ENCODE data around the gene CROCC2.
A peak's percentile ranks its signal among the peaks of the same experiment; 100 is the strongest.

The CROCC2 gene

GRCh38 chr2:240893363-240893844, 12.7 kb upstream of the CROCC2 start:
- DNase-seq, result peak; percentile 86

DNA sequence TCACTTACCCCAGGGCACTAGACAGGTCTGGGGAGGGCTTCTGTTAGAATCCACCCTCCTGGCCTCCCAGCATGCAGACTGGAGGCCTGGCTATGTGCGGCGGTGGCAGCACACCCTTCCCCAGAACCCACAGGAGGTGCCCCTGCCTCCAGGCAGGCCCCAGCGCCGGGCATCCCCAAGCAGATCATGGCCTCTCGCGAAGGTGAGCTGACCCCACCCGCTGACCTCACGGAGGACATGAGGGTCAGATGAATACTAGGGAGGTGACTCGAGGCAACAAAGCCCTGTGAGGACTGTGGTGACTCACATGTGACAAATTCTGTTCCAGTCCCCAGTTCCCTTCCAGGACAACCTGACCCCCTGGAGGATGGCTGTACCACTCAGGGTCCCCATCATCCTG, 12.1 kb upstream of the CROCC2 start:
- no peak for DNase-seq

DNA sequence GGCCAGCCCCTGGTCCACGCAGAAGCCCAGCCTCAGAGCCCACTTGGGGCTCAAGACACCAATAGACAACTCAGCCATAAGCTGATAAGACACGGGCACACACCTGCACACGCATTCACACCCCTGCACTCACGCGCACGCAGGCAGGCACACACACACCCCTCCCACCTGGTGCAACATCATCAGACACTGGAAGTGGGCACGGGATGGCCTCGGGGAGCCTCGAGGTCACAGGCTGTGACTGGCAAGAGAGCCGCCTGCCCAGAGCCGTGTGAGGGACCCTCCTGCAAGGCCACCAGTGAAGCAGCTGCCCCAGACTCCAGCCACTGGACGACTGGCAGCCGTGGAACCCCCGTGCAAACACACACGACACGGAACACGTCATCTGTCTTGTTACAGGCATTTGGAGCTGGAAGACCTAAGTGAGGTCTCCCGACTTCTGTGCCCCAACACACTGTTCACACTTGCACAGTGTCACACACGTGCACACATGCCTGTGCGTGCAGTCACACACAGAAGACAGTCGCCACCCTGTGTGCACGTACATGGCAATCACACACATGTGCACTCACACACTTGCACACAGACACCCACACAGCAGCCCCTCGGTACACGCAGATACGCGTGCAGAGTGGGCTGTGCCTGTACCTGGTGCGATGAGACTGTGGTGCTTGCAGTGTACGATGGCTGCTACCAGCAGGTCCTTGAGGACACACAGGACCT, 11.1 kb upstream of the CROCC2 start:
- no peak for DNase-seq

DNA sequence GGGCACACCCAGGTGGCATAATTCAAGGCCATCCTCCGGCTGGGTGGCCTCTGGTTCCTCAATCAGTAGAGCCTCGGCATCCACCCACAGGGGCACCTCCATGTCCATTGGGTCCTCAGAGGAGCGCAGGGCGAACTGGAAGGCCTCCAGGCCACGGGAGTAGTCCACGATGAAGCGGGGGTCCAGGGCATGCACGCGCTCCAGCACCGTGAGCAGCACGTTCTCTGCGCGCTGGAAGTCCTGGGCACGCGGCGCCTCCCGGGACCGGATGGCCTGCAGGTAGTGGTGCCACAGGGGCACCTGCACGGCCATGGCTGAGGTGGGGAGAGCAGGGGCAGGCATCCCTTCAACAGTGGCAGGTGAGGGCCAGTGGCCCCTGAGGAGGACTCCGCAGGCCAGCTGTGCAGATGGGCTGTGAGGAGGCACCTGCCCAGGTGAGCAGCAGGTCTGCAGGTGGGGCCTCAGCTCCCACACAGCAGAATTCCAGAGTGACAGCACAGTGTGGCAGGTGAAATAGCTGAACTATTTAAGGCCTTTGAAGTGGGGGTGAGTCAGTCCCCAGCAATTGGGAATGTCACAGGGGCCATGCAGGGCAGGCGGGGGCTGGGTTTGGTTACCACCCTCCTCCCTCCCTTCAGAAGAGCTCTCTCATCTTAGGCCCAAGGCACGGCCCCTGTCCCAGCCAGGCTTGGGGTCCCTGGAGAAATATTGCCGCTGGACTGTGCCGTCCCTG, 10.3 kb upstream of the CROCC2 start, which contains the start of gene MAB21L4:
Gene MAB21L4, minus strand, starts transcription at position 501 of the 733 bp plus-strand sequence. Its CDS starts 159 bp downstream, at position 342.
- no peak for DNase-seq

DNA sequence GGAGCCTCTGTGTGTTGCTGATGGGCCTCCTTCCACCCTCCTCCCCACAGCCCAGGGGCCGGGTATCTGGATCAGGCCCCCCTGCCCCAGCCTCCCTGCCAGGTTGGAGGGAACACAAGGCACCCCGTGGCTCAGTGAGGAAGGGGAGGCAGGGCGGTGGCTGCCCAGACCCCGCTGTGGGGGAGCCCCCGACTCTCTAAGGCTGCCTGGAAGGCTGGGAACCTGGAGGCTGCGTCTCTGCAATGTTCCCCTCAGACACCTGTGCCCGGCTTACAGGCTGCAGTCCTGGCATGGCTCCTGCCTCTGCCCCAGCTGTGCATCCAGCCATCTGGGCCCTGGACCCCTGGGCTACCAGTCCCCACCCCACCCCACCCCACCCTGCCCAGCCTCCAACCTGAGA, 9.7 kb upstream of the CROCC2 start:
- no peak for DNase-seq

- no peak for DNase-seq
Measured at GRCh38 chr2:240896871-240897692, 9.1 kb upstream of the CROCC2 start.

DNA sequence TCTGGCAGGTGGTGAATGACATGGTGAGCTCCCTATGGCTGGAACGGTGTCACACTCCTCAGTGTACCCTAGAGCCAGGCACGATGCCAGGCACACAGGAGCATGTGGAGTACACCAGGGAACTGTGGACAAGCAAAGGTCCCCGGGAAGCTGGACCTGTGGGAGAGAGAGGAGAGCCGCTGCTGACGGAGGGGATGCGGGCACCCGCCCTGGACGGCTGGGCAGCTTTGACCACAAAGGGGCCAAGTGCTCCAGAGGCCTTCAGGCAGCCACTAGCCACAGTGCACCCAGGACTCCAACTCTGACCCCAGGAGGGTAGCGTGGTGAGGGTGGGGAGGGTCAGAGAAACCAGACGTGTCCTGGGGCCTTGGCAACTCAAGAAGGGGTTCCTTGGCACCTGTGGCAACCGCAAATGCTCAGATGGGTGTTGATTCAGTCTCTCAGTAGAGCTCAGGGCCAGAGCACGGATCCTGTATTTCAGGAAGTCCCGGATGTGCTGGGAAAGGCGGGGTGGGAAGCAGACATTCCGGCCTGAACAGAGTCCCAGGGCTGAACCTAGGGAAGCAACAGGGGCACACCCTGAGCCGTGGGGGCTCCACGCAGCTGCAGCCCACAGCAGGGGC, 7.9 kb upstream of the CROCC2 start:
- no peak for DNase-seq

GRCh38 chr2:240898731-240899467, 7.2 kb upstream of the CROCC2 start:
- DNase-seq, result no peak

DNA sequence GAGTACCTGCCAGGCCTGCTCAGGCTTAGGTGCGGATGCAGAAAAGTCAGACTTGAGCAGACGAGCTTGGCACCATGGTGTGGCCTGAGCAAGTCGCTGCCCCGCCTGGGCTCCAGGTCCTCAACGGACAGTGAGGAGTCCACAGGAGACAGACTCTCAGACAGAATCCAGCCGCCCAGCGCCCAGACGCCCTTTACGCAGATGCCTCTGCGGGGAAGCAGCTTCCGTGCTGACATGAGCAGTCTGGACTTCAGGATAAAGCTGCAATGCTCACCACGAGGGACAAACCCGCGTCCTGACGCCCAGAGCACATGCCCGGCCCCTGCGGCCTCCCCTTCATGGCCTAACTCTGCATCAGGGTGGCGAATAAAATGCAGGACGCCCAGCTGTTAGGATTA, 6.7 kb upstream of the CROCC2 start:
- no peak for DNase-seq

DNA sequence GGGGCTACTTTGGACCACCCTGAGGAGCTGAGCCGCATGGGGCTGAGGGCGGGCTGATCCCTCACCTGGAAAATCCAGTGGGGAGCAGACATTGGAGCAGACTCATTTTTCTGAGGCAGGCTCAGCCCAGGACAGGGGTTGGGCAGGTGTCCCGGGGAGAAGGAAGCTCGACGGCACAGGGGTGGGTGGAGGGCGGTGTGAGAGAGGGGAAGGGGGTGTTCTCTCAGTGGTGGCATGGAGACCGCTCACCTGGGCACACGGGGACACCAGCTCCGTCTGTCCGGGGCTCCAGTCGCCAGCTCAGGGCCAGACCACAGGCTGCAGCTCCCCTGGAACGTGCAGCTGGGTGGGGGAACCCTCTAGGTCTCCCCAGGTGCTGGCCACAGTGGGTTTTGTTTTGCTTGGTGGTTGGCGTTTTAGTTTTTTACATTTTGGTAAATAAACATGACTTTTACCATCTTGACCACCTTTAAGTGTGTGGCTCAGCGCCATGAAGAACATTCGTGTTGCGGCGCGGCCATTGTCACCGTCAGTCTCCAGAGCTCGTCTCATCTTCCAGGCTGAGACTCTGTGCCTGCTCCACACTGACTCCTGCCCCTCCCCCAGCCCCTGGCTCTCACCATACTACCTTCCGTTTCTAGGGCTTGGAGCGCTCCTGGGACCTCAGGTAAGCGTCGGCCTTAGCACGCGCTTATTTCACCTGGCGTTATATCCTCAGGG, 5.8 kb upstream of the CROCC2 start:
- no peak for DNase-seq

DNA sequence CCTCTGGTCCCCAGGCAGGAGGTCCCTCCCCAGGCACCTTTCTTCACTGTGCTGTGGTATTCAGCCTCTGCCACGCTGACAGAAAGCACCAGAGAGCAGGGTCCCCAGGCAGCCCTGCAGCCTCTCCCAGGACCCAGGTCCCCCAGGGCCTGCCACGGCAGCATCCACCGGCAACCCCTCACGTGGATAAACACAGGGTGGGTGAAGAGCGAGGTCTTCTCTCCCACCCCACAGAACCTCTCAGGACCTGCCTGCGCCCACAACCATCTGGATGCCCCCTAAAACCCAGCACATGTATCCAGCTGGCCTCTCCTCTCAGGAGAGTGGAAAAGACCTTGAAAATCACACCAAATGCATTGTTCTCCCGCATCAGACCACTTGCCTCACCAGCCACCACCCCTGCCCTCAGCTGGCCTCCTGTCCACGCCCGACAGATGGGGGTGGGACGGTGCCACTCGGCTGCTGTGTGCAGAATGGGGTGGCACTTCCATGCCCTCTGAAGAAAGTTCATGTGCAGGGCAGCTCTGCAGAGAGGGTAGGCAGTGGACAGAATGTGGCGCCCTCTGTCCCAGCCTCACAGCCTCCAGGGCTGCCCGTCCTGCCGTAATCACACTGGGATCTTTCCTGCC, 4.0 kb upstream of the CROCC2 start:
- no peak for DNase-seq

- no peak for DNase-seq
Measured at GRCh38 chr2:240902615-240903041, 3.5 kb upstream of the CROCC2 start.

- DNase-seq, result no peak
Measured at GRCh38 chr2:240903191-240904060, 2.7 kb upstream of the CROCC2 start.

- DNase-seq, result no peak
Measured at GRCh38 chr2:240904216-240905175, 1.6 kb upstream of the CROCC2 start.

GRCh38 chr2:240905176-240905781, 857 bp upstream of the CROCC2 start:
- DNase-seq, result no peak

DNA sequence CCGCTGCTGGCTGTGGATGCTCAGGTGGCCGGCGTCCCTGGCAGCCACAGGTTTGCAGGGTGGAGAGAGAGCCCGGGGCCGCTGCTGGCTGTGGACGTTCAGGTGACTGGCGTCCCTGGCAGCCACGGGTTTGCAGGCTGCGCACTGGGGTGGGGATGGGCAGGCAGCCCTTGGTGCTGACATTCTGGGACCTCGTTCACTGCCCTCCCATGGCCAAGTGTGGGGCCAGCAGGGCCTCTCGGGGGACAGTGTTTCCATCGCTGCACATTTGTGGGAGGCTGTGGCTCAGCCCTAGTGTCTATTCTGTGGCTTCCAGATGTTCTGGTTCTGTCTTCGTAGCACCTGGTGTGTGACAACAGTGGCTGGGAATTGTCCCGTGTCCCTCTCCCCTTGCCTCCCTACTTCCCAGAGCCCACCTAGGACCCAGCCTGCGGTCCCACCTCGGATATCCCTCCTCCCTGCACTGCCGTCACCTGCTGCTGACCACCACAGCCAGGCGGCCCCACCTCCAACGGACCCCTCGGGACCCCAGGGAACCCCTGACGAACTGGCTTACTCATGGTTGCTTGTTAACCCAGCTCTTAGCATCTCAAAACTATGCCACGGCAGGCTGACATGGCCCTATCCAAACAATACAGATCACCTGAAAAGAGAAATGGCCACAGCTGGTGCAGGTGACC, 915 bp downstream of the CROCC2 start:
- no peak for DNase-seq

DNA sequence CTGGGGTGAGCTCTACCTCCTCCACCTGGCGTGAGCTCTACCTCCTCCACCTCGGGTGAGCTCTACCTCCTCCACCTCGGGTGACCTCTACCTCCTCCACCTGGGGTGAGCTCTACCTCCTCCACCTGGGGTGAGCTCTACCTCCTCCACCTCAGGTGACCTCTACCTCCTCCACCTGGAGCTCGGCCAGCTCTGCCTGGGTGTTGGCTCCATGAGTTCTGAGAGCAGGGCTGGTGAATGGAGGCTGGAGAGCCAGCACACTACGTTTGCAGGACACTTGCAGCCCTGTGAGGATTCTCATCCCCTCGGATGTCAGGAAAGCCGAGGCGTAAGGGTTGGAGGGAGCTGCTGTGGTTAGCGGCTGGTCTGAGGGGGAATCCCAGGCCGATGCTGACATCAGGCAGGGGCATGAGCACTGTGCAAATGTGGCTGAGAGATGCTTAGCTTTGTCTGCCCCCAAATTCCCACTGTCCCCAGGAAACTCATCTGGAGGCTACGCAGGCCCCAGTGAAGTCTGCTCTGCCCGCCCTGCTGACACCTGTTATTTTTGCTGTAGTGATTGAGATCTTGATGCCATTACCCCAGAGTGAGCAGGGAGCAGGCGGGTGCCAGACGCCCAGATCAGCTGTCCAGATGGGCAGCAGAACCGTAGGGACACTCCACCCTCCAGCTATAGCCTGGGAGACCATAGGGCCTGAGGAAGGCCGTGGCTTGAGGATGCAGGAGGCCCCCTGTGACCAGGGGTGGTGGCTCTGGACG, 3.3 kb downstream of the CROCC2 start:
- DNase-seq, result no peak

Measured in activated CD8-positive, alpha-beta memory T cell treated with anti-CD3 and anti-CD28 coated beads, Interleukin-2, amount 50 U/mL, for 48 hours (primary cell).